Measurements from ENCODE around the gene SF1.

SF1 gene

GRCh38 chr11:64809781-64810241 lies 31.5 kb upstream of the SF1 start:
- no peaks in the 10 kb centered on the region for H3K27me3 ChIP-seq (ENCODE audit: insufficient read depth, low read depth, severe bottlenecking)
- peak; percentile 51 for DNase-seq
- peak overlapping the region; percentile 64 for H3K4me3 ChIP-seq (ENCODE audit: low read depth, low read length)
- peak overlapping the region; percentile 43 for H3K27ac ChIP-seq
- TF ChIP-seq CTCF (IDR thresholded peaks at IDR 0.05; ENCODE audit: low read depth, low read length), result no peak
- H3K9me3 ChIP-seq (ENCODE audit: severe bottlenecking), result no peaks in the 10 kb centered on the region
- H3K36me3 ChIP-seq, result peaks cover 44% of the 10 kb centered on the region

- no peaks in the 10 kb centered on the region for H3K9me3 ChIP-seq (ENCODE audit: severe bottlenecking)
- H3K36me3 ChIP-seq, result peaks cover 56% of the 10 kb centered on the region
- H3K27me3 ChIP-seq (ENCODE audit: insufficient read depth, low read depth, severe bottlenecking), result no peaks in the 10 kb centered on the region
- no peak for DNase-seq
- TF ChIP-seq CTCF (IDR thresholded peaks at IDR 0.05; ENCODE audit: low read depth, low read length), result no peak
- no peak overlapping the region for H3K27ac ChIP-seq
- no peak overlapping the region for H3K4me3 ChIP-seq (ENCODE audit: low read depth, low read length)
These were observed 27.1 kb upstream of the SF1 start for GRCh38 chr11:64805481-64805880.

- H3K27ac ChIP-seq, result peak overlapping the region; percentile 82
- peaks cover 65% of the 10 kb centered on the region for H3K36me3 ChIP-seq
- H3K27me3 ChIP-seq (ENCODE audit: insufficient read depth, low read depth, severe bottlenecking), result no peaks in the 10 kb centered on the region
- no peak for DNase-seq
- peak; percentile 36; the same call in 1 of the 2 replicates for TF ChIP-seq CTCF (IDR thresholded peaks at IDR 0.05; ENCODE audit: low read depth, low read length)
- H3K4me3 ChIP-seq (ENCODE audit: low read depth, low read length), result no peak overlapping the region
- H3K9me3 ChIP-seq (ENCODE audit: severe bottlenecking), result no peaks in the 10 kb centered on the region
These were observed 26.2 kb upstream of the SF1 start for GRCh38 chr11:64804346-64805210.

GRCh38 chr11:64803846-64804345 lies 25.6 kb upstream of the SF1 start:
- H3K4me3 ChIP-seq (ENCODE audit: low read depth, low read length), result peak overlapping the region; percentile 60
- peaks cover 68% of the 10 kb centered on the region for H3K36me3 ChIP-seq
- DNase-seq, result no peak
- H3K9me3 ChIP-seq (ENCODE audit: severe bottlenecking), result no peaks in the 10 kb centered on the region
- no peaks in the 10 kb centered on the region for H3K27me3 ChIP-seq (ENCODE audit: insufficient read depth, low read depth, severe bottlenecking)
- TF ChIP-seq CTCF (IDR thresholded peaks at IDR 0.05; ENCODE audit: low read depth, low read length), result no peak
- H3K27ac ChIP-seq, result peak overlapping the region; percentile 82

- H3K9me3 ChIP-seq (ENCODE audit: severe bottlenecking), result no peaks in the 10 kb centered on the region
- peaks cover 65% of the 10 kb centered on the region for H3K36me3 ChIP-seq
- no peaks in the 10 kb centered on the region for H3K27me3 ChIP-seq (ENCODE audit: insufficient read depth, low read depth, severe bottlenecking)
- DNase-seq, result peak; percentile 84
- TF ChIP-seq CTCF (IDR thresholded peaks at IDR 0.05; ENCODE audit: low read depth, low read length), result peak; percentile 42
- H3K4me3 ChIP-seq (ENCODE audit: low read depth, low read length), result peak within 1 kb of the TSS; percentile 60
- H3K27ac ChIP-seq, result peak within 1 kb of the TSS; percentile 82
These were observed 25.0 kb upstream of the SF1 start, which contains the start of gene MAP4K2 for GRCh38 chr11:64803158-64803845. MAP4K2 (minus strand) TSS chr11:64803214; CDS start chr11:64803149, 65 bp downstream.

Measured in WERI-Rb-1 (cell line).